ENCODE data around the gene ATP1B3. TPM values are rescaled to one million over a fixed set of nuclear protein-coding genes. Genes with fewer than 3 reads are reported as not detected.

The ATP1B3 gene
- total and polyA plus RNA-seq, 12 donors, result 21.7 to 118 (median 39.5) TPM

- 97 to 100% methylated on average over 3 of the region's 3 CpGs for whole genome bisulfite sequencing, 2 donors
- Histone ChIP-seq H3K4me1 (peaks cover 0 to 2% (median 0%) of the 10 kb centered on the region in 9 donors), H3K9me3 (peaks cover 0 to 5% (median 0%) of the 10 kb centered on the region in 11 donors), H3K4me3 (no peak overlapping the region), H3K27me3 (peaks cover 0 to 3% (median 0%) of the 10 kb centered on the region in 7 donors), H3K27ac (no peak overlapping the region), H3K36me3 (no peaks in the 10 kb centered on the region)
- no peak for TF ChIP-seq CTCF (IDR thresholded peaks at IDR 0.05)
- no peak for ATAC-seq
- intact Hi-C loops (cut with DNase I), result no loop called here
- no peak for DNase-seq
Measured at GRCh38 chr3:141834292-141834691, 42.2 kb upstream of the ATP1B3 start.

- TF ChIP-seq CTCF (IDR thresholded peaks at IDR 0.05), result no peak
- ATAC-seq (no peak), DNase-seq (no peak)
- Histone ChIP-seq H3K36me3 (no peaks in the 10 kb centered on the region), H3K4me3 (no peak overlapping the region), H3K4me1 (no peaks in the 10 kb centered on the region), H3K27ac (no peak overlapping the region), H3K27me3 (peaks cover 0 to 3% (median 0%) of the 10 kb centered on the region in 7 donors), H3K9me3 (peaks cover 0 to 5% (median 0%) of the 10 kb centered on the region in 11 donors)
- intact Hi-C loops (cut with DNase I), result no loop called here
- WGBS, 2 donors, result 94 to 96% methylated on average over 15 of the region's 15 CpGs
Measured at GRCh38 chr3:141835557-141836229, 40.8 kb upstream of the ATP1B3 start.

- intact Hi-C loops (cut with DNase I), result no loop called here
Measured at GRCh38 chr3:141839389-141839788, 37.1 kb upstream of the ATP1B3 start.

More at GRCh38 chr3:141839389-141839788, 37.1 kb upstream of the ATP1B3 start:
- Histone ChIP-seq H3K4me1 (peaks cover 0 to 11% (median 4%) of the 10 kb centered on the region in 9 donors), H3K27ac (no peak overlapping the region), H3K27me3 (no peaks in the 10 kb centered on the region), H3K9me3 (no peaks in the 10 kb centered on the region), H3K36me3 (no peaks in the 10 kb centered on the region), H3K4me3 (no peak overlapping the region)
- DNase-seq (no peak), ATAC-seq (no peak)
- TF ChIP-seq CTCF (IDR thresholded peaks at IDR 0.05), result no peak

Data from heart right ventricle (tissue), 16 donors.